Left lung (tissue), 10 donors: ENCODE measurements around the gene ITPR2. TPM values are rescaled to one million over a fixed set of nuclear protein-coding genes. Genes with fewer than 3 reads are reported as not detected.

Experiments
- ATAC-seq: fragments of 200-7000 bp; cut with Tn5 transposase; one replicate; pipeline ENCODE4 v1.9.1; 2020; ENCODE audit warnings: moderate library complexity
- DNase-seq, 4 donors: peaks; one replicate each; pipeline ENCODE4 v3.0.0-alpha.2; 2013 to 2020
- H3K27ac ChIP-seq, 2 donors: fragments of 200-600 bp; sonication (generic) in 1 of 2; one replicate each; pipeline versions ENCODE4 v1.5.0 to v1.8.0; 2020 to 2021
- H3K27me3 ChIP-seq, 2 donors: fragments of 200-600 bp; sonication (generic) in 1 of 2; one replicate each; pipeline versions ENCODE4 v1.5.0 to v1.8.0; 2020 to 2021
- H3K36me3 ChIP-seq, 2 donors: fragments of 200-600 bp; sonication (generic) in 1 of 2; one replicate each; pipeline versions ENCODE4 v1.5.0 to v1.8.0; 2020 to 2021
- H3K4me1 ChIP-seq, 2 donors: fragments of 200-600 bp; one replicate each; pipeline ENCODE4 v1.8.0; 2021
- H3K4me3 ChIP-seq, 2 donors: fragments of 200-600 bp; sonication (generic) in 1 of 2; one replicate each; pipeline versions ENCODE4 v1.5.0 to v1.8.0; 2020 to 2021; ENCODE audit warnings: mild to moderate bottlenecking in 1 of 2
- H3K9me3 ChIP-seq, 2 donors: fragments of 200-600 bp; sonication (generic) in 1 of 2; one replicate each; pipeline versions ENCODE4 v1.5.0 to v1.8.0; 2020 to 2021
- intact Hi-C, 2 donors: fragments of 100-400 bp; cut with DNase I; formaldehyde crosslinking; loops; one replicate each; pipeline versions ENCODE4 v1.11.2 to v1.14.2; 2022
- polyA plus RNA-seq, 6 donors: library from polyadenylated mRNA; unstranded; fragments of 120-200 nt; gene quantifications; one replicate each; pipeline ENCODE4 v1.2.1, GENCODE V29; 2013; ENCODE audit not compliant: insufficient read length in 6 of 6
- total RNA-seq, 2 donors: library from RNA; stranded (reverse); fragmentation: NEBNext Ultra II Directional; extraction: Animal tissue kit (Norgen Biotek cat#: 25700); gene quantifications; one replicate each; pipeline ENCODE4 v1.2.1, GENCODE V29; 2021
- TF ChIP-seq, protein P1 (sequence below), 2 donors: fragments of 200-600 bp; sonication (generic) in 1 of 2; IDR thresholded peaks; one replicate each; pipeline versions ENCODE4 v1.5.0 to v1.8.0; 2021; ENCODE audit warnings: antibody characterized with exemption in 2 of 2
- donor health status: DM: no; HTN: yes; CAD: no.
- donor health status: DM: no; HTN: no; CAD: no.

ITPR2 gene
- total and polyA plus RNA-seq, 8 donors = 5.5 to 67.8 (median 7.5) TPM

DNA sequence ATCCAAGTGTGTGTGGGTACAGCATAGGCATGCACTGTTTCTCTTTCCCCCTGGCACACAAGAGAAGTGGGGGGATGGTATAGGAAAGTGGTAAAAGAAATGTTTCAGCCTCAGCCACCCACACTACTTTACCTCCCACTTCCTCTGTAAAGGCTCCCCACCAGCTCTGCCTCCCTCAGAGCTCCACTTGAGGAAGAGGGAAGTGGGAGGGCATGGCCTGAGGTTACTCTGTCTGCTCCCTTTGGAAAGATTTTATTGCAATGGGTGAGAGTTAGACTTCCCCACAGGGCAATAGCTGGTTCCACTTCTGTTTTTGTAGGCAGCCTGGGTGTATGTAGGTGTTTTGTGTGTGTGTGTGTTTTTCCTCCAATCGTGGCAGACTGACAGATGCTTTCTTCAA is 492.3 kb downstream of the ITPR2 start:
- ATAC-seq = peak; percentile 88
- TF ChIP-seq, protein P1, sequence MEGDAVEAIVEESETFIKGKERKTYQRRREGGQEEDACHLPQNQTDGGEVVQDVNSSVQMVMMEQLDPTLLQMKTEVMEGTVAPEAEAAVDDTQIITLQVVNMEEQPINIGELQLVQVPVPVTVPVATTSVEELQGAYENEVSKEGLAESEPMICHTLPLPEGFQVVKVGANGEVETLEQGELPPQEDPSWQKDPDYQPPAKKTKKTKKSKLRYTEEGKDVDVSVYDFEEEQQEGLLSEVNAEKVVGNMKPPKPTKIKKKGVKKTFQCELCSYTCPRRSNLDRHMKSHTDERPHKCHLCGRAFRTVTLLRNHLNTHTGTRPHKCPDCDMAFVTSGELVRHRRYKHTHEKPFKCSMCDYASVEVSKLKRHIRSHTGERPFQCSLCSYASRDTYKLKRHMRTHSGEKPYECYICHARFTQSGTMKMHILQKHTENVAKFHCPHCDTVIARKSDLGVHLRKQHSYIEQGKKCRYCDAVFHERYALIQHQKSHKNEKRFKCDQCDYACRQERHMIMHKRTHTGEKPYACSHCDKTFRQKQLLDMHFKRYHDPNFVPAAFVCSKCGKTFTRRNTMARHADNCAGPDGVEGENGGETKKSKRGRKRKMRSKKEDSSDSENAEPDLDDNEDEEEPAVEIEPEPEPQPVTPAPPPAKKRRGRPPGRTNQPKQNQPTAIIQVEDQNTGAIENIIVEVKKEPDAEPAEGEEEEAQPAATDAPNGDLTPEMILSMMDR (IDR thresholded peaks at IDR 0.05) = no peak
- intact Hi-C loops = no loop called here

DNA sequence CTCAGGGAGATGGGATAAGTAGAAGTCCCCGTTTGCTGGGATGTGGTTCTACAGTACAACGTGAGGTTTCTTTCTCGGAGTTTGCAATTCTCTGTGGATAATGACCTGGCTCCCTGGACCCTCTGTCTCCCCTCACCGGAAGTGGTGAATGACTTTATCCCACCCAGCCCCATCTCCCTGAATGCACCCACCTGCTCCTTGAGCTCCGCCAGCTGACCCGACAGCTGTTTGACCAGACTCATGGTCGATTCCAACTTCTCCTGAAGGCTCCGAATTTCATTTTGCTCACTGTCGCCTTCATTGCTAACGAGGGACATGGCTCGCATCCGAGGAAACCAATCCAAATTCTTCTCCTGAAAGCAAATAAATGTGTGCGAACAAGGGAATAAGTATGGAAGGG is 493.0 kb downstream of the ITPR2 start:
- Histone ChIP-seq H3K4me1 (peaks cover 0 to 5% of the 10 kb centered on the region in 2 donors), H3K4me3 (no peak overlapping the region), H3K27me3 (no peaks in the 10 kb centered on the region), H3K36me3 (peaks cover 0 to 23% of the 10 kb centered on the region in 2 donors), H3K9me3 (no peaks in the 10 kb centered on the region), H3K27ac (no peak overlapping the region)
- no peak for ATAC-seq
- TF ChIP-seq, protein P1 (IDR thresholded peaks at IDR 0.05) = no peak
- no peak for DNase-seq
- intact Hi-C loops = no loop called here

More for the DNA sequence above, 492.3 kb downstream of the ITPR2 start:
- Histone ChIP-seq H3K27me3 (no peaks in the 10 kb centered on the region), H3K27ac (no peak overlapping the region), H3K36me3 (peaks cover 0 to 21% of the 10 kb centered on the region in 2 donors), H3K9me3 (no peaks in the 10 kb centered on the region), H3K4me3 (no peak overlapping the region), H3K4me1 (peaks cover 0 to 5% of the 10 kb centered on the region in 2 donors)
- DNase-seq = peak in 2 of 4 donors; percentile 5 to 70

DNA sequence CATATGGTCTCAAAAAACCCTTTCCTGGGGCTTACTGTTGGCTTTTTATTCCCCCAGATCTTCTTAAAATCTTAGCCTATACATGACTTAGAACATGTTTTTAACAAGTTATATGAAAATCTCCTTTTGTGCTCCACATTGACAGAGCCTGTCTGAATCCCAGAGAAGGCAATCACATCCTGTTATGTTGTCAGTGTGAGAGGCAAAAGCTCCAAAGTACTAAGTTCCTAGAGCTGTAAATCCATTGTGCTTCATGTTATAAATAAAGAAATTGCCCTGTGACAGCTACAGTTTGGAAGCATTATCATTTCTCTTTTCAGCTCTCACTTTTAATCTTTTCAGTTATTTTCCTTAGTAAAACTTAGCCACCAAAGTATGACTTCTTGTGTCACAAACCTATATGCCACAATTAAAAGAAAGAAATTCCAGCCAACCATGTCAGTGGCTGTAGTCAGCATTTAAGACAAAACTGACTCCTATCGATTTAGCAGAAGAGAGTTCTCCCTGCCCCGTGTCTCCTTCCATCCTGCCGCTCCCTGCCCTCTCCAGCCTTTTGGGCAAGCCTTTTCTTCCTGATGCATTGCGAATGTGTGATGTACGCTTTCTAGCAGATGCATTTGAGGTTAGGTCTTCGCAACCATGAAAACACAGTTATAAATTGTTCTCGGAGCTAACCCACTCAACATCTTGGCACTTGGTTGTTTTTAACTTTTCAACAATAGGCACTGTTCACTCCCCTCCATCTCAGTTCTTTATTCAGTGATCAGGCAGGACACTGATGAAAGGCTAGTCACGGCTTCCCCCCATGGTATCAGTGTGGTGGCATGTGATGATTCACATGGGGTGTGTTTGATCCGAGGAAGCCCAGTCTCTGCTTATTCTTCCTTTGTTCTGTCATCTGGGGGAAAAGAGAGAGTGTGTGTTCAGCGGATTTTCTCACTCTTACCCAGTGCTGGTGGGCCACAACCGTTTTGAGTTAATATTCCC is 494.1 kb downstream of the ITPR2 start:
- Histone ChIP-seq H3K27ac (no peak overlapping the region), H3K9me3 (peaks cover 0 to 5% of the 10 kb centered on the region in 2 donors), H3K4me3 (no peak overlapping the region), H3K27me3 (no peaks in the 10 kb centered on the region), H3K36me3 (peaks cover 0 to 23% of the 10 kb centered on the region in 2 donors), H3K4me1 (peaks cover 0 to 5% of the 10 kb centered on the region in 2 donors)
- ATAC-seq = no peak
- TF ChIP-seq, protein P1 (IDR thresholded peaks at IDR 0.05) = no peak
- no peak for DNase-seq
- intact Hi-C loops = no loop called here

DNA sequence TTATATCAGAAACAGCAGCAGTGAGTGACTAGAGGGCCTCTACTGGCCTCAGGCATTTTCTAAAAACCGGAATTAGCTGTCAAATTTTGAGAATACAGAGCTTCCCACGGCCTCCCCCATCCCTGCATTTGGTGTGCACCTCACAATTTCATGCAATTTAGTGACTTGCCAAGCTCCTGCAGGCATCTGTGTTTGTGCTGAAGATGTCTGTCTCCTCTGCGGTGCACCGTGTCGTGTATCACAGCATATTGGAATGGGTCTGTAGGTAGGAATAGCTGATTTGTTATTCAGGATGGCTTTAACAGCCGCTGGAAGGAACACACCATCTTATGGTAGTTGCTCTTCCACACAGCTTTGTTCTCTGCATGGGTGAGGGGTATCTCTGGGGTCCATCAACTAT is 497.3 kb downstream of the ITPR2 start:
- H3K27ac ChIP-seq = no peak overlapping the region
- H3K27me3 ChIP-seq = no peaks in the 10 kb centered on the region
- H3K4me3 ChIP-seq = no peak overlapping the region
- peaks cover 0 to 23% of the 10 kb centered on the region in 2 donors for H3K36me3 ChIP-seq
- intact Hi-C loops = no loop called here
- peaks cover 0 to 6% of the 10 kb centered on the region in 2 donors for H3K9me3 ChIP-seq
- DNase-seq (no peak), ATAC-seq (no peak)
- TF ChIP-seq, protein P1 (IDR thresholded peaks at IDR 0.05) = no peak
- peaks cover 0 to 5% of the 10 kb centered on the region in 2 donors for H3K4me1 ChIP-seq

DNA sequence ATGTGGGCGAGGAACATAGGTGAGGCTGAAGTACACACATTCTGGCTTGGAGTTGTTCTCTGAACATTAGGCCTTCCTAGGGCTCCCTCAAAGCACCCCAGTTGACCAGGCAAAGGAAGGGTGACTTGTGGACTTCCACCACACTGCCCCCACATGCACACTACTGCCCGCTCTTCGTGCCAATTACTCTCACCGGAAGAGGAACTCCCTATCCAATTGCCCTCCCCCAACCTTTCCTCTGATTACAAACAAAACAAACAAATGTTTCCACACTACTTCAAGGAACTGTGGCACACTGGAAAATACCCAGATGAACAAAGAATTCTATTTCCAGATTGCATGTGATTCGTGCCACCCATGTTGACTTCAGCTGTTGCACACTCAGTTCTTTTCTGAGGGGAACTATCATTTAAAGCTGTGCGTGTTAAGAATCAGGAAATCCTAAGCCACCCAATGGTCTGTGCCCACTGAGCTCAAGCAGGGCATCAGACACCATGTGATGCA is 498.3 kb downstream of the ITPR2 start:
- Histone ChIP-seq H3K9me3 (peaks cover 0 to 6% of the 10 kb centered on the region in 2 donors), H3K27ac (no peak overlapping the region), H3K4me1 (no peaks in the 10 kb centered on the region), H3K36me3 (peaks cover 0 to 15% of the 10 kb centered on the region in 2 donors), H3K27me3 (no peaks in the 10 kb centered on the region), H3K4me3 (no peak overlapping the region)
- TF ChIP-seq, protein P1 (IDR thresholded peaks at IDR 0.05) = no peak
- peak in 1 of 4 donors; percentile 51 for DNase-seq
- intact Hi-C loops = no loop called here
- ATAC-seq = peak; percentile 79
